Brain microvascular endothelial cell (primary cell): Measurements from ENCODE around the gene INTS4.

Experiments
- DNase-seq: peaks from one replicate; pipeline ENCODE4 v3.0.0-alpha.2; 2020
- H3K27ac ChIP-seq: fragments of 250-450 bp; sonication (Bioruptor Pico); 2 replicates; pipeline ENCODE4 v1.5.1; 2020; ENCODE audit warnings: mild to moderate bottlenecking, moderate library complexity
- H3K27me3 ChIP-seq: fragments of 250-450 bp; sonication (Bioruptor Pico); replicated peaks from 2 replicates; pipeline ENCODE4 v1.5.1; 2020; ENCODE audit warnings: mild to moderate bottlenecking
- H3K36me3 ChIP-seq: fragments of 250-450 bp; sonication (Bioruptor Pico); replicated peaks from 2 replicates; pipeline ENCODE4 v1.5.1; 2020; ENCODE audit warnings: mild to moderate bottlenecking
- H3K4me3 ChIP-seq: 2 replicates; pipeline ENCODE4 v1.5.1; 2011; ENCODE audit warnings: low read depth, mild to moderate bottlenecking, control low read depth, low read length, moderate library complexity
- CTCF ChIP-seq: IDR thresholded peaks from 2 replicates; pipeline ENCODE4 v1.5.1; 2011; ENCODE audit warnings: low read depth, mild to moderate bottlenecking, moderate library complexity, low read length, control low read depth, inconsistent platforms; ENCODE audit errors: missing control alignments
- in situ Hi-C: cut with HindIII; loops from 2 replicates; pipeline ENCODE4 v1.10.0; 2017; ENCODE audit warnings: low sequenced_read_pairs, low pct_ligation_motif_present

INTS4 gene

GRCh38 chr11:78025378-78025777 is 30.9 kb upstream of the INTS4 start:
- Histone ChIP-seq H3K4me3 (no peak overlapping the region), H3K36me3 (no peaks in the 10 kb centered on the region), H3K27ac (no peak overlapping the region), H3K27me3 (no peaks in the 10 kb centered on the region)
- no peak for DNase-seq
- in situ Hi-C loops, result no loop called here
- no peak for TF ChIP-seq CTCF

- H3K4me3 ChIP-seq, result peak overlapping the region; percentile 57
- TF ChIP-seq CTCF, result no peak
- no peak overlapping the region for H3K27ac ChIP-seq
- H3K36me3 ChIP-seq, result no peaks in the 10 kb centered on the region
- no peak for DNase-seq
- in situ Hi-C loops, result no loop called here
- no peaks in the 10 kb centered on the region for H3K27me3 ChIP-seq
Measured at GRCh38 chr11:78023426-78023825, 29.0 kb upstream of the INTS4 start.

- TF ChIP-seq CTCF, result no peak
- no peaks in the 10 kb centered on the region for H3K27me3 ChIP-seq
- in situ Hi-C loops, result no loop called here
- no peak within 1 kb of the TSS for H3K27ac ChIP-seq
- H3K4me3 ChIP-seq, result peak within 1 kb of the TSS; percentile 57
- no peaks in the 10 kb centered on the region for H3K36me3 ChIP-seq
- DNase-seq, result no peak
Measured at GRCh38 chr11:78022397-78023396, 28.2 kb upstream of the INTS4 start, which contains the start of gene KCTD14. Gene KCTD14 (minus strand): TSS chr11:78023276. CDS start chr11:78023249, 27 bp downstream.

GRCh38 chr11:78021611-78022010 is 27.1 kb upstream of the INTS4 start:
- Histone ChIP-seq H3K27me3 (no peaks in the 10 kb centered on the region), H3K27ac (no peak overlapping the region), H3K36me3 (no peaks in the 10 kb centered on the region), H3K4me3 (no peak overlapping the region)
- TF ChIP-seq CTCF, result no peak
- no peak for DNase-seq
- in situ Hi-C loops, result no loop called here

- Histone ChIP-seq H3K27ac (no peak overlapping the region), H3K36me3 (no peaks in the 10 kb centered on the region), H3K4me3 (no peak overlapping the region), H3K27me3 (no peaks in the 10 kb centered on the region)
- DNase-seq, result no peak
- in situ Hi-C loops, result no loop called here
- TF ChIP-seq CTCF, result no peak
Measured at GRCh38 chr11:78020246-78020645, 25.8 kb upstream of the INTS4 start.
